HepG2 (cell line): Measurements from ENCODE around the gene SNAPIN. TPM values are rescaled to one million over a fixed set of nuclear protein-coding genes. Genes with fewer than 3 reads are reported as not detected.
A peak's percentile ranks its signal among the peaks of the same experiment; 100 is the strongest.

Experiments used
- ATAC-seq: fragments of 200-7000 bp; cut with Tn5 transposase; 3 replicates; pipeline ENCODE4 v1.9.1; 2020; ENCODE audit warnings: mild to moderate bottlenecking, moderate library complexity
- BruUV-seq: library from RNA; stranded (reverse); fragments of 400-500 nt; replicated peaks from 2 replicates; lab custom pipeline; 2021; lab: Mats Ljungman, UMichigan
- CTCF ChIA-PET: fragments of 300-600 bp; formaldehyde crosslinking; extraction: SDS; loops from one replicate; lab custom pipeline; 2021; ENCODE audit warnings: low total read pairs, inconsistent platforms, low intra/inter-chr PET ratio; lab: Yijun Ruan, JAX
- POLR2A ChIA-PET: fragments of 350-600 bp; sonication (Branson Sonifier 250); formaldehyde crosslinking; loops from one replicate; lab custom pipeline; 2020; ENCODE audit warnings: antibody characterized with exemption, inconsistent platforms; lab: Yijun Ruan, JAX
- DNase-seq: peaks from one replicate; pipeline ENCODE4 v3.0.0-alpha.2; 2015; ENCODE audit warnings: low spot score
- FAIRE-seq: peaks from 3 replicates; lab custom pipeline; 2011; peaks lifted over from hg19 to GRCh38; lab: Jason Lieb, UNC
- H2AFZ ChIP-seq: one replicate; pipeline ENCODE4 v1.6.1; 2011; ENCODE audit warnings: low read length, inconsistent platforms
- H3K27ac ChIP-seq: fragments of 300-600 bp; 3 replicates; pipeline ENCODE4 v1.8.0; 2011; ENCODE audit warnings: mixed run types, mild to moderate bottlenecking, mixed read lengths, low read length, inconsistent platforms; ENCODE audit not compliant: insufficient read depth; ENCODE audit errors: extremely low read length
- H3K27me3 ChIP-seq, 2 experiments: fragments of 200-600 bp in 1 of 2; 2 replicates in 1 of 2; 3 replicates in 1 of 2; pipeline versions ENCODE4 v1.6.0 to v1.8.0; 2011; ENCODE audit warnings: low read length in 2 of 2, mild to moderate bottlenecking in 2 of 2, moderate library complexity in 2 of 2, inconsistent platforms in 1 of 2; ENCODE audit not compliant: insufficient read depth in 2 of 2, control insufficient read depth in 1 of 2
- H3K36me3 ChIP-seq, 2 experiments: fragments of 200-600 bp in 1 of 2; replicated peaks in 1 of 2; 2 replicates in 1 of 2; 3 replicates in 1 of 2; pipeline versions ENCODE4 v1.5.1 to v1.8.0; 2011; ENCODE audit warnings: low read length in 2 of 2, inconsistent platforms in 1 of 2; ENCODE audit not compliant: insufficient read depth in 2 of 2, control insufficient read depth in 1 of 2
- H3K4me1 ChIP-seq: 2 replicates; pipeline ENCODE4 v1.5.1; 2012; ENCODE audit warnings: low read length, inconsistent platforms; ENCODE audit not compliant: insufficient read depth
- H3K4me2 ChIP-seq: 2 replicates; pipeline ENCODE4 v1.6.0; 2011; ENCODE audit warnings: low read depth, low read length, inconsistent platforms
- H3K4me3 ChIP-seq, 3 experiments: fragments of 200-600 bp in 1 of 3; sonication (generic), shearing (Covaris generic) in 1 of 3; replicated peaks in 1 of 3; 2 replicates each; pipeline ENCODE4 v1.5.1; 2011 to 2016; ENCODE audit warnings: low read length in 3 of 3, inconsistent platforms in 2 of 3, low read depth in 2 of 3, mild to moderate bottlenecking in 2 of 3, control low read depth in 1 of 3, mixed read lengths in 1 of 3; ENCODE audit not compliant: insufficient read depth in 1 of 3
- H3K79me2 ChIP-seq: one replicate; pipeline ENCODE4 v1.6.1; 2011; ENCODE audit warnings: low read length, inconsistent platforms; ENCODE audit not compliant: insufficient read depth
- H3K9ac ChIP-seq: 2 replicates; pipeline ENCODE4 v1.6.0; 2011; ENCODE audit warnings: mild to moderate bottlenecking, low read depth, low read length, inconsistent platforms; ENCODE audit not compliant: insufficient read depth
- H3K9me3 ChIP-seq: 2 replicates; pipeline ENCODE4 v1.5.1; 2012; ENCODE audit warnings: mild to moderate bottlenecking, low read length
- H4K20me1 ChIP-seq: 2 replicates; pipeline ENCODE4 v1.6.0; 2011; ENCODE audit warnings: inconsistent platforms, mild to moderate bottlenecking, low read length, moderate library complexity; ENCODE audit not compliant: insufficient read depth
- FOXA3 ChIP-seq: IDR thresholded peaks from 2 replicates; pipeline ENCODE4 v1.6.1; 2016; ENCODE audit warnings: missing genetic modification reagents, missing compliant biosample characterization
- KAT8 ChIP-seq: IDR thresholded peaks from 2 replicates; pipeline ENCODE4 v1.6.1; 2016; ENCODE audit warnings: missing genetic modification reagents, missing compliant biosample characterization
- MIER3 ChIP-seq: IDR thresholded peaks from 2 replicates; pipeline ENCODE4 v1.6.1; 2016; ENCODE audit warnings: missing compliant biosample characterization, borderline replicate concordance
- TCF7L2 ChIP-seq: IDR thresholded peaks from 2 replicates; pipeline ENCODE4 v1.6.1; 2011; ENCODE audit warnings: mild to moderate bottlenecking, low read depth, low read length, moderate library complexity
- ZNF660 ChIP-seq: sonication (generic); formaldehyde crosslinking; IDR thresholded peaks from 2 replicates; pipeline ENCODE4 v1.5.1; 2020; ENCODE audit warnings: mild to moderate bottlenecking, low read depth, missing genetic modification reagents, borderline replicate concordance
- ZNF747 ChIP-seq: sonication (generic); formaldehyde crosslinking; IDR thresholded peaks from 2 replicates; pipeline ENCODE4 v1.8.1; 2023; ENCODE audit warnings: missing genetic modification reagents, mild to moderate bottlenecking, borderline replicate concordance
- WGBS: methylation state at CpG from one replicate; pipeline ENCODE4 v1.1.6; 2017; ENCODE audit warnings: low lambda C conversion rate; 5-methylcytosine and 5-hydroxymethylcytosine counted together
- in situ Hi-C: cut with HindIII; loops from 2 replicates; pipeline ENCODE4 v1.10.0; 2017; ENCODE audit warnings: low pct_unique_long_range_greater_than_20kb; ENCODE audit not compliant: extremely low pct_ligation_motif_present
- intact Hi-C: fragments of 100-400 bp; cut with micrococcal nuclease; formaldehyde crosslinking; loops from one replicate; pipeline ENCODE4 v1.10.0; 2022; ENCODE audit not compliant: unreplicated experiment
- polyA plus RNA-seq, 8 experiments: library from polyadenylated mRNA; depleted of rRNA in 3 of 8; stranded (reverse) in 7 of 8; unstranded in 1 of 8; fragments of >200 nt; fragmentation: Illumina TruSeq in 4 of 8; extraction: Trizol in 4 of 8; gene quantifications; 2 replicates each; pipeline versions ENCODE4 v1.2.1 to v1.2.3, GENCODE V29; 2011 to 2016; ENCODE audit warnings: low read depth in 4 of 8, missing spikeins in 1 of 8, mixed read lengths in 1 of 8; ENCODE audit not compliant: insufficient read depth in 1 of 8
- total RNA-seq, 5 experiments: library from RNA; depleted of rRNA; stranded (reverse); fragments of >200 nt; fragmentation: Illumina TruSeq; extraction: Trizol; gene quantifications; 2 replicates each; pipeline ENCODE4 v1.2.3, GENCODE V29; 2016; ENCODE audit warnings: low read depth in 1 of 5
- TF ChIP-seq, protein P1 (sequence below): sonication (generic); formaldehyde crosslinking; IDR thresholded peaks from one replicate; pipeline ENCODE4 v1.5.1; 2020; ENCODE audit warnings: mild to moderate bottlenecking, missing genetic modification reagents; ENCODE audit errors: not compliant biosample characterization
- TF ChIP-seq, protein P2 (sequence below): sonication (generic); formaldehyde crosslinking; IDR thresholded peaks from 2 replicates; pipeline ENCODE4 v1.8.0; 2022; ENCODE audit warnings: mild to moderate bottlenecking, missing genetic modification reagents, borderline replicate concordance
- TF ChIP-seq, protein P3 (sequence below): sonication (generic); formaldehyde crosslinking; IDR thresholded peaks from 2 replicates; pipeline ENCODE4 v1.5.0; 2020; ENCODE audit warnings: mild to moderate bottlenecking, missing genetic modification reagents, moderate library complexity

SNAPIN gene
- total and polyA plus RNA-seq, 2 of the 13 experiments (the other 11 are each of a cell fraction or from before 2014, with no cell fraction given), result 23.9 to 25.7 TPM

DNA sequence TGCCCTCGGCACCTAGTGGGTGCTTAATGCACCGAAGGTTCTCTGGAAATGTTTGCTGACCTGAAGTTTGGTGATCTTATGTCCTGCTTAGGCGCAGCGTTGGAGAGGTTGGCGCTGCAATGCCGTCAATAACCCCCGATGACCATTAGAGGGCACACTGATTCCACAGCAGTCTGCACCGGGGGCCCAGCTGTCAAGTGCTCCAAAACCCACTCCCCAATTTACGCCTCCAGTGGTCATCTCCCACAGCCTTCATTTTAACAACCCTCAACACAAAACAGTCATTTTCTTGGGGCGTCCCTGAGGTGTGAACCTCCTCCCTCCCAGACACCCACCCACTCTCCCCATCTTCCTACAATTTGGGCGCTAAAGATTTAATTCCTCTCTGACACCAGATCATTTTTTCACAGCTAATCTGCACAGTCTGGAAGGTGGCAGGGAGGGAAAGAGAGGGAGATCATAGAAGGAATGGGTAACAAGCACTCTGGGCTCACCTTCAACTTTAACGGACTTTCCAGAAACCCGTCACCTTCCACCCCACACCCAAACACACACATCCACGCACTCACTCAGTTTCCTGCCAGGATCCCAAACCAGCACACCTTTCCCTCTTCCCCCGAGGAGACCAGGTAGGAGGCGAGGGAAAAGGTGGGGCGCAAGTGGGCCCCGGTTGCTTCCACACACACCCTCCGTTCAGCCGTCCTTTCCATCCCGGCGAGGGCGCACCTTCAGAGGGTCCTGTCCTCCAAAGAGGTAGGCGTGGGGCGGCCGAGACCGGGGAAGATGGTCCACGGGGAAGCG, 19.4 kb downstream of the SNAPIN start:
- Histone ChIP-seq H3K9ac (no peak overlapping the region), H3K9me3 (no peaks in the 10 kb centered on the region), H3K4me2 (peak overlapping the region; percentile 78), H3K27ac (no peak overlapping the region), H3K79me2 (no peaks in the 10 kb centered on the region), H3K27me3 (peaks cover 20 to 51% of the 10 kb centered on the region in 2 experiments), H3K4me3 (peak overlapping the region in 2 of 3 experiments; percentile 57 to 72; a peak in 4 of 6 replicates), H3K4me1 (peaks cover 25% of the 10 kb centered on the region), H2AFZ (no peak overlapping the region), H4K20me1 (no peaks in the 10 kb centered on the region), H3K36me3 (no peaks in the 10 kb centered on the region)
- intact Hi-C loops, result loop anchor here (1.0 to 5.0 kb wide), 4 partner anchors 71 to 309 kb away; partner anchors contain the start of gene RAB13
- BruUV-seq, result no TSS peak
- in situ Hi-C loops, result loop anchor here (5.0 kb wide), 2 partner anchors 69 to 94 kb away; no protein-coding TSS in a partner anchor
- 15% methylated on average over 19 of the region's 29 CpGs for WGBS
- peak; percentile 58 for ATAC-seq
- ChIA-PET POLR2A (no interaction called here), CTCF (interaction anchor here (1.7 to 2.6 kb wide), 2 partner anchors 71 to 94 kb away, joined by 11 to 38 read pairs; no protein-coding TSS in a partner anchor)
- peak; percentile 82 for FAIRE-seq
- no peak for DNase-seq
- 0 out of 2 replicates have a peak, but pooled peaks have one; percentile 27 for TF ChIP-seq KAT8 (CRISPR knock-in tag)
- no peak for TF ChIP-seq TCF7L2
- TF ChIP-seq, protein P1, sequence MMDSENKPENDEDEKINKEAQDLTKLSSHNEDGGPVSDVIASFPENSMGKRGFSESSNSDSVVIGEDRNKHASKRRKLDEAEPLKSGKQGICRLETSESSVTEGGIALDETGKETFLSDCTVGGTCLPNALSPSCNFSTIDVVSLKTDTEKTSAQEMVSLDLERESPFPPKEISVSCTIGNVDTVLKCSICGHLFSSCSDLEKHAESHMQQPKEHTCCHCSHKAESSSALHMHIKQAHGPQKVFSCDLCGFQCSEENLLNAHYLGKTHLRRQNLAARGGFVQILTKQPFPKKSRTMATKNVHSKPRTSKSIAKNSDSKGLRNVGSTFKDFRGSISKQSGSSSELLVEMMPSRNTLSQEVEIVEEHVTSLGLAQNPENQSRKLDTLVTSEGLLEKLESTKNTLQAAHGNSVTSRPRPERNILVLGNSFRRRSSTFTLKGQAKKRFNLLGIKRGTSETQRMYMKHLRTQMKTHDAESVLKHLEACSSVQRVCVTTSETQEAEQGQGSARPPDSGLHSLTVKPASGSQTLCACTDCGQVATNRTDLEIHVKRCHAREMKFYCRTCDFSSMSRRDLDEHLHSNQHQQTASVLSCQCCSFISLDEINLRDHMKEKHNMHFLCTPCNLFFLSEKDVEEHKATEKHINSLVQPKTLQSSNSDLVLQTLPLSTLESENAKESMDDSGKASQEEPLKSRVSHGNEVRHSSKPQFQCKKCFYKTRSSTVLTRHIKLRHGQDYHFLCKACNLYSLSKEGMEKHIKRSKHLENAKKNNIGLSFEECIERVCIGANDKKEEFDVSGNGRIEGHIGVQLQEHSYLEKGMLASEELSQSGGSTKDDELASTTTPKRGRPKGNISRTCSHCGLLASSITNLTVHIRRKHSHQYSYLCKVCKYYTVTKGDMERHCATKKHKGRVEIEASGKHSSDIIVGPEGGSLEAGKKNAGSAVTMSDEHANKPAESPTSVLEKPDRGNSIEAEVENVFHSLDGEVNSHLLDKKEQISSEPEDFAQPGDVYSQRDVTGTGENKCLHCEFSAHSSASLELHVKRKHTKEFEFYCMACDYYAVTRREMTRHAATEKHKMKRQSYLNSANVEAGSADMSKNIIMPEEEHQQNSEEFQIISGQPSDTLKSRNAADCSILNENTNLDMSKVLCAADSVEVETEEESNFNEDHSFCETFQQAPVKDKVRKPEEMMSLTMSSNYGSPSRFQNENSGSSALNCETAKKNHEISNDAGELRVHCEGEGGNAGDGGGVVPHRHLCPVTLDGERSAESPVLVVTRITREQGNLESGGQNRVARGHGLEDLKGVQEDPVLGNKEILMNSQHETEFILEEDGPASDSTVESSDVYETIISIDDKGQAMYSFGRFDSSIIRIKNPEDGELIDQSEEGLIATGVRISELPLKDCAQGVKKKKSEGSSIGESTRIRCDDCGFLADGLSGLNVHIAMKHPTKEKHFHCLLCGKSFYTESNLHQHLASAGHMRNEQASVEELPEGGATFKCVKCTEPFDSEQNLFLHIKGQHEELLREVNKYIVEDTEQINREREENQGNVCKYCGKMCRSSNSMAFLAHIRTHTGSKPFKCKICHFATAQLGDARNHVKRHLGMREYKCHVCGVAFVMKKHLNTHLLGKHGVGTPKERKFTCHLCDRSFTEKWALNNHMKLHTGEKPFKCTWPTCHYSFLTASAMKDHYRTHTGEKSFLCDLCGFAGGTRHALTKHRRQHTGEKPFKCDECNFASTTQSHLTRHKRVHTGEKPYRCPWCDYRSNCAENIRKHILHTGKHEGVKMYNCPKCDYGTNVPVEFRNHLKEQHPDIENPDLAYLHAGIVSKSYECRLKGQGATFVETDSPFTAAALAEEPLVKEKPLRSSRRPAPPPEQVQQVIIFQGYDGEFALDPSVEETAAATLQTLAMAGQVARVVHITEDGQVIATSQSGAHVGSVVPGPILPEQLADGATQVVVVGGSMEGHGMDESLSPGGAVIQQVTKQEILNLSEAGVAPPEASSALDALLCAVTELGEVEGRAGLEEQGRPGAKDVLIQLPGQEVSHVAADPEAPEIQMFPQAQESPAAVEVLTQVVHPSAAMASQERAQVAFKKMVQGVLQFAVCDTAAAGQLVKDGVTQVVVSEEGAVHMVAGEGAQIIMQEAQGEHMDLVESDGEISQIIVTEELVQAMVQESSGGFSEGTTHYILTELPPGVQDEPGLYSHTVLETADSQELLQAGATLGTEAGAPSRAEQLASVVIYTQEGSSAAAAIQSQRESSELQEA (CRISPR knock-in tag), result no peak
- no peak for TF ChIP-seq ZNF660 (CRISPR knock-in tag)
- TF ChIP-seq, protein P2, sequence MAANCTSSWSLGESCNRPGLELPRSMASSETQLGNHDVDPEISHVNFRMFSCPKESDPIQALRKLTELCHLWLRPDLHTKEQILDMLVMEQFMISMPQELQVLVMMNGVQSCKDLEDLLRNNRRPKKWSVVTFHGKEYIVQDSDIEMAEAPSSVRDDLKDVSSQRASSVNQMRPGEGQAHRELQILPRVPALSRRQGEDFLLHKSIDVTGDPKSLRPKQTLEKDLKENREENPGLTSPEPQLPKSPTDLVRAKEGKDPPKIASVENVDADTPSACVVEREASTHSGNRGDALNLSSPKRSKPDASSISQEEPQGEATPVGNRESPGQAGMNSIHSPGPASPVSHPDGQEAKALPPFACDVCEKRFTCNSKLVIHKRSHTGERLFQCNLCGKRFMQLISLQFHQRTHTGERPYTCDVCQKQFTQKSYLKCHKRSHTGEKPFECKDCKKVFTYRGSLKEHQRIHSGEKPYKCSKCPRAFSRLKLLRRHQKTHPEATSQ, result no peak
- no peak for TF ChIP-seq ZNF747 (CRISPR knock-in tag)
- TF ChIP-seq, protein P3, sequence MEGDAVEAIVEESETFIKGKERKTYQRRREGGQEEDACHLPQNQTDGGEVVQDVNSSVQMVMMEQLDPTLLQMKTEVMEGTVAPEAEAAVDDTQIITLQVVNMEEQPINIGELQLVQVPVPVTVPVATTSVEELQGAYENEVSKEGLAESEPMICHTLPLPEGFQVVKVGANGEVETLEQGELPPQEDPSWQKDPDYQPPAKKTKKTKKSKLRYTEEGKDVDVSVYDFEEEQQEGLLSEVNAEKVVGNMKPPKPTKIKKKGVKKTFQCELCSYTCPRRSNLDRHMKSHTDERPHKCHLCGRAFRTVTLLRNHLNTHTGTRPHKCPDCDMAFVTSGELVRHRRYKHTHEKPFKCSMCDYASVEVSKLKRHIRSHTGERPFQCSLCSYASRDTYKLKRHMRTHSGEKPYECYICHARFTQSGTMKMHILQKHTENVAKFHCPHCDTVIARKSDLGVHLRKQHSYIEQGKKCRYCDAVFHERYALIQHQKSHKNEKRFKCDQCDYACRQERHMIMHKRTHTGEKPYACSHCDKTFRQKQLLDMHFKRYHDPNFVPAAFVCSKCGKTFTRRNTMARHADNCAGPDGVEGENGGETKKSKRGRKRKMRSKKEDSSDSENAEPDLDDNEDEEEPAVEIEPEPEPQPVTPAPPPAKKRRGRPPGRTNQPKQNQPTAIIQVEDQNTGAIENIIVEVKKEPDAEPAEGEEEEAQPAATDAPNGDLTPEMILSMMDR (CRISPR knock-in tag), result peak; percentile 92
- 0 out of 2 replicates have a peak, but pooled peaks have one; percentile 26 for TF ChIP-seq FOXA3 (CRISPR knock-in tag)
- no peak for TF ChIP-seq MIER3
